GM23338 (cell line): ENCODE results near the gene PCDH1. TPM values are rescaled to one million over a fixed set of nuclear protein-coding genes. Genes with fewer than 3 reads are reported as not detected.

Source experiments
- ATAC-seq: fragments of 200-7000 bp; cut with Tn5 transposase; 3 replicates; pipeline ENCODE4 v1.9.1; 2020
- DNase-seq: peaks from one replicate; pipeline ENCODE4 v3.0.0-alpha.2; 2015; ENCODE audit warnings: low spot score
- H2AFZ ChIP-seq: fragments of 200-600 bp; sonication (generic); 2 replicates; pipeline ENCODE4 v1.8.0; 2016; ENCODE audit warnings: antibody characterized with exemption, mild to moderate bottlenecking, moderate library complexity
- H3F3A ChIP-seq: fragments of 200-600 bp; sonication (generic); replicated peaks from 2 replicates; pipeline ENCODE4 v1.8.0; 2017; ENCODE audit warnings: antibody characterized with exemption, mixed run types, low read depth
- H3K27ac ChIP-seq: fragments of 200-600 bp; sonication (generic); 2 replicates; pipeline ENCODE4 v1.6.1; 2016; ENCODE audit warnings: low read depth
- H3K27me3 ChIP-seq: fragments of 200-600 bp; sonication (generic); 2 replicates; pipeline ENCODE4 v1.8.0; 2016; ENCODE audit warnings: mild to moderate bottlenecking, mixed run types, moderate library complexity; ENCODE audit not compliant: insufficient read depth
- H3K36me3 ChIP-seq: fragments of 200-600 bp; sonication (generic); 2 replicates; pipeline ENCODE4 v1.8.0; 2016; ENCODE audit warnings: mild to moderate bottlenecking; ENCODE audit not compliant: insufficient read depth
- H3K4me1 ChIP-seq: fragments of 200-600 bp; sonication (generic); 2 replicates; pipeline ENCODE4 v1.8.0; 2016; ENCODE audit warnings: mild to moderate bottlenecking, moderate library complexity; ENCODE audit not compliant: insufficient read depth
- H3K4me2 ChIP-seq: fragments of 200-600 bp; sonication (generic); 2 replicates; pipeline ENCODE4 v1.7.1; 2017; ENCODE audit warnings: mixed run types
- H3K4me3 ChIP-seq: fragments of 200-600 bp; sonication (generic); 2 replicates; pipeline ENCODE4 v1.6.1; 2016; ENCODE audit warnings: mixed run types
- H3K79me2 ChIP-seq: fragments of 200-600 bp; sonication (generic); replicated peaks from 2 replicates; pipeline ENCODE4 v1.8.0; 2017; ENCODE audit warnings: mild to moderate bottlenecking; ENCODE audit not compliant: insufficient read depth
- H3K9me2 ChIP-seq: fragments of 200-600 bp; sonication (generic); 2 replicates; pipeline ENCODE4 v1.8.0; 2017; ENCODE audit not compliant: insufficient read depth
- H4K20me1 ChIP-seq: fragments of 200-600 bp; sonication (generic); replicated peaks from 2 replicates; pipeline ENCODE4 v1.8.0; 2017; ENCODE audit warnings: mild to moderate bottlenecking; ENCODE audit not compliant: insufficient read depth
- H3K27ac Mint-ChIP-seq: 2 replicates; pipeline ENCODE4 v1.8.0; 2020; ENCODE audit warnings: inconsistent platforms, mild to moderate bottlenecking, moderate library complexity, mixed read lengths
- H3K27me3 Mint-ChIP-seq: 3 replicates; pipeline ENCODE4 v1.8.0; 2022; ENCODE audit warnings: low read depth, mild to moderate bottlenecking, moderate library complexity, mixed read lengths, inconsistent platforms; ENCODE audit not compliant: insufficient read depth, poor library complexity
- H3K36me3 Mint-ChIP-seq: 3 replicates; pipeline ENCODE4 v1.8.0; 2021; ENCODE audit warnings: low read depth, mild to moderate bottlenecking, inconsistent platforms, moderate library complexity, mixed read lengths
- H3K4me1 Mint-ChIP-seq: 3 replicates; pipeline ENCODE4 v1.8.0; 2020; ENCODE audit warnings: mild to moderate bottlenecking, inconsistent platforms, mixed read lengths
- H3K4me3 Mint-ChIP-seq: 3 replicates; pipeline ENCODE4 v1.8.0; 2021; ENCODE audit warnings: moderate library complexity, mild to moderate bottlenecking, inconsistent platforms, mixed read lengths
- H3K9me3 Mint-ChIP-seq: 3 replicates; pipeline ENCODE4 v1.8.0; 2020; ENCODE audit warnings: moderate library complexity, mild to moderate bottlenecking, inconsistent platforms, mixed read lengths
- CREB1 ChIP-seq: fragments of 250-450 bp; sonication (Bioruptor Pico); IDR thresholded peaks from 2 replicates; pipeline ENCODE4 v1.5.0; 2020; ENCODE audit warnings: low read depth, mild to moderate bottlenecking, moderate library complexity
- EZH2 ChIP-seq: fragments of 200-600 bp; sonication (generic); IDR thresholded peaks from one replicate; pipeline ENCODE4 v1.8.0; 2017; ENCODE audit warnings: antibody characterized with exemption, mild to moderate bottlenecking, low read depth; ENCODE audit not compliant: unreplicated experiment
- JUNB ChIP-seq: IDR thresholded peaks from one replicate; pipeline ENCODE4 v1.6.1; 2016; ENCODE audit warnings: antibody characterized with exemption; ENCODE audit not compliant: unreplicated experiment
- NANOG ChIP-seq: IDR thresholded peaks from 2 replicates; pipeline ENCODE4 v1.6.1; 2016; ENCODE audit warnings: antibody characterized with exemption, borderline replicate concordance
- POLR2AphosphoS5 ChIP-seq: IDR thresholded peaks from 2 replicates; pipeline ENCODE4 v1.6.1; 2016; ENCODE audit warnings: antibody characterized with exemption, low read depth
- ZNF331 ChIP-seq: fragments of 250-450 bp; sonication (Bioruptor Pico); IDR thresholded peaks from 2 replicates; pipeline ENCODE4 v1.5.0; 2020; ENCODE audit warnings: low read depth, mild to moderate bottlenecking, moderate library complexity
- polyA plus RNA-seq: library from polyadenylated mRNA; unstranded; fragments of >200 nt; fragmentation: Nextera tagmentation; extraction: Ambion mirVana; gene quantifications from 2 replicates; pipeline ENCODE4 v1.2.1, GENCODE V29; 2016
- total RNA-seq: library from RNA; depleted of rRNA; stranded (reverse); fragments of >200 nt; shearing (Covaris generic); gene quantifications from 2 replicates; pipeline ENCODE4 v1.2.3, GENCODE V29; 2014
- TF ChIP-seq, protein P1 (sequence below), 2 experiments: fragments of 200-600 bp in 1 of 2; sonication (generic) in 1 of 2; conservative IDR thresholded peaks; 2 replicates each; pipeline versions ENCODE4 v1.5.1 to v1.6.1; 2016 to 2017; ENCODE audit warnings: antibody characterized with exemption in 2 of 2, low read depth in 2 of 2, mild to moderate bottlenecking in 2 of 2, moderate library complexity in 1 of 2
- TF ChIP-seq, protein P2 (sequence below): IDR thresholded peaks from one replicate; pipeline ENCODE4 v1.6.1; 2018; ENCODE audit warnings: antibody characterized with exemption; ENCODE audit not compliant: unreplicated experiment

The PCDH1 gene
- total and polyA plus RNA-seq, 2 experiments from 2014 or later, result 26.2 to 183 TPM

DNA sequence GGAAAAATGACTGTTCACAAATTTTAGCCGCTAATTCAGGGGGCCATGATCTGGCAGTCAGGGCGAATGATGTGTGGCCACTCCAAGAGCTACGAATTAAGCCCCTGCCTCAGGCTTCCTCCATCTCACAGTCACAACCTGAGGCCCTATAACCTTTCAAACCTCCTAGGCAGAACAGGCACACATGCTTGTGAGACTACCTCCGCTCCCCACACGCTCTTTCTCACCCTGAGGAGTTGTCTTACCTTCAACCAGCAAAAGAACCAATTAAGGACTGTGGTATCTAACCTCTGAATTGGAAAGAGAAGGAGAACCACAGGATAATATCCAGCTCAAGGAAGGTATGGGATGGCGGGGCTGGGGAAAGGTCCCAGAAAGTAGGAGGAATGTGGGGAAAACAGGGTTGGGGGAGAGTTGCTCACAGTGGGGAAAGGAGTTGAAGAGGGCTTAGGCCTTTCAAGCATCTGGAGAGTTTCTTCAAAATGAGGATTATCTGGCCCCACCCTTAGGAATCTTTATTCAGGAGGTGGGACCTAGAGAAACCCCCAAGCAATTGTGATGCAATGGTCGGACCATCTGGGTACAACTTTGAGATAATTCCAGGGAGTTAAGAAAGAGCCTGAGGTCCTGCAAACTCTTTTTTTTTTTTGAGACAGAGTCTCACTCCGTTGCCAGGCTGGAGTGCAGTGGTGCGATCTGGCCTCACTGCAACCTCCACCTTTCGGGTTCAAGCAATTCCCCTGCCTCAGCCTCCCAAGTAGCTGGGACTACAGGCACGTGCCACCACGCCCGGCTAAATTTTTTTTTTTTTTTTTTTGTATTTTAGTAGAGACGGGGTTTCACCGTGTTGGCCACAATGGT is 5.5 kb downstream of the PCDH1 start:
- no peaks in the 10 kb centered on the region for H3K9me3 Mint-ChIP-seq
- peak; percentile 11; the same call in 1 of the 2 replicates for TF ChIP-seq POLR2AphosphoS5
- TF ChIP-seq NANOG, result no peak
- peak; percentile 33; the same call in 1 of the 2 replicates for TF ChIP-seq CREB1 (CRISPR knock-in tag)
- H3K4me3 Mint-ChIP-seq, result peak overlapping the region; percentile 26; the same call in 2 of the 3 replicates
- Histone ChIP-seq H3K27me3 (no peaks in the 10 kb centered on the region), H3F3A (peaks cover 10% of the 10 kb centered on the region), H3K4me2 (peak overlapping the region; percentile 72), H3K9me2 (no peaks in the 10 kb centered on the region), H3K79me2 (peaks cover 97% of the 10 kb centered on the region), H3K4me3 (peak overlapping the region; percentile 32; the same call in 1 of the 2 replicates), H2AFZ (no peak overlapping the region), H4K20me1 (peaks cover 36% of the 10 kb centered on the region; the same call in 1 of the 2 replicates), H3K36me3 (0 out of 2 replicates have a peak, but pooled peaks cover 5% of the 10 kb centered on the region), H3K4me1 (peaks cover 53% of the 10 kb centered on the region), H3K27ac (peak overlapping the region; percentile 91)
- ATAC-seq (peak; percentile 22), DNase-seq (peak; percentile 96)
- peaks cover 42% of the 10 kb centered on the region for H3K36me3 Mint-ChIP-seq
- H3K27me3 Mint-ChIP-seq, result peaks cover 22% of the 10 kb centered on the region
- peaks cover 56% of the 10 kb centered on the region for H3K4me1 Mint-ChIP-seq
- H3K27ac Mint-ChIP-seq, result peak overlapping the region; percentile 90

DNA sequence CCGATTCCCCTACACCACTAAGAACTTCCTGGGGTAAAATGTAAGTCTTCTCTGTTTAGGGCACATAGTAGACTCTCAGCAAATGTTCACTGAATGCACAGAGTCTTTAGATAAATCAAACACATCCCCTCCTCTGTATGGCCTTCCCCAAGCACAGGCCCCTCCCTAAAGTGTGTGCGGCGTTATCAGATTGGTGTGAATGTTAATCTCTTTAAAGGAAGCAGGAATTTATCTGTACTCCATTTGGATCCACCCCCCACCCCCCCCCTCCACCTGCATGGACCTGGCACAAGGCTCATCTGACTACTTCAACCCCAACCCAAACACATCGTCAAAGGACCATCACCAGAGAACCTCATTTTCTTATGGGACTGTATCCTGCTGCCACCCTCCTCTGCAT is 6.3 kb downstream of the PCDH1 start:
- H3K27me3 Mint-ChIP-seq, result peaks cover 19% of the 10 kb centered on the region
- H3K36me3 Mint-ChIP-seq, result peaks cover 42% of the 10 kb centered on the region
- DNase-seq (no peak), ATAC-seq (no peak)
- peak overlapping the region; percentile 32; the same call in 1 of the 2 replicates for H3K4me3 ChIP-seq
- H3K79me2 ChIP-seq, result peaks cover 95% of the 10 kb centered on the region
- H3K27me3 ChIP-seq, result no peaks in the 10 kb centered on the region
- H3K9me2 ChIP-seq, result no peaks in the 10 kb centered on the region
- H3K27ac ChIP-seq, result peak overlapping the region; percentile 91
- H2AFZ ChIP-seq, result no peak overlapping the region
- H4K20me1 ChIP-seq, result peaks cover 37% of the 10 kb centered on the region
- H3K4me1 Mint-ChIP-seq, result peaks cover 56% of the 10 kb centered on the region
- peak overlapping the region; percentile 72 for H3K4me2 ChIP-seq
- H3F3A ChIP-seq, result peaks cover 9% of the 10 kb centered on the region
- H3K27ac Mint-ChIP-seq, result peak overlapping the region; percentile 91
- H3K4me1 ChIP-seq, result peaks cover 53% of the 10 kb centered on the region
- TF ChIP-seq NANOG (no peak), JUNB (no peak), ZNF331 (no peak)
- peaks cover 14% of the 10 kb centered on the region for H3K36me3 ChIP-seq
- peak overlapping the region; percentile 26; the same call in 1 of the 3 replicates for H3K4me3 Mint-ChIP-seq
- no peaks in the 10 kb centered on the region for H3K9me3 Mint-ChIP-seq

DNA sequence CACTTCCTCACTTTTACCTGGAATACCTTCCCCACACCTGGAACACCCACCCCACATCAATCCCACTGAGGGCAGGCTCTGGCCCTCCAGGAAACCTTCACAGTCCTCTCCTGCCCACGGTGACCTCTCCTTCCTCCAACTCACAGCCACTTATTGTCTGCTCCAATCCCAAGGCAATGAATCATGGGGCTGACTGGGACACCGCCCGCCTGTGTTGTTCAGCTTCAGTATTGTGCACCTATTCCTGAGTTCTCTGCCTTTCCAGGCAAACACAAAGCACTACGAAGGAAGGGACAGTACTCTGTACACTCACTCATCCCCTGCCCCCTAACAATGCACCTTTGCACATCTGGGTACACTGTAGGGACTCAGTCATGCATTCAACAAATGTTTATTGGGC is 7.3 kb downstream of the PCDH1 start:
- peaks cover 56% of the 10 kb centered on the region for H3K4me1 Mint-ChIP-seq
- Histone ChIP-seq H2AFZ (no peak overlapping the region), H3K9me2 (no peaks in the 10 kb centered on the region), H3K4me3 (no peak overlapping the region), H3K4me1 (peaks cover 53% of the 10 kb centered on the region), H3K4me2 (no peak overlapping the region; the same call in 1 of the 2 replicates), H3F3A (peaks cover 9% of the 10 kb centered on the region), H4K20me1 (peaks cover 38% of the 10 kb centered on the region), H3K36me3 (peaks cover 23% of the 10 kb centered on the region), H3K27ac (0 out of 2 replicates have a peak overlapping the region, but pooled peaks have one; percentile 32), H3K27me3 (no peaks in the 10 kb centered on the region), H3K79me2 (peaks cover 92% of the 10 kb centered on the region)
- DNase-seq, result no peak
- H3K27me3 Mint-ChIP-seq, result peaks cover 19% of the 10 kb centered on the region
- peaks cover 52% of the 10 kb centered on the region for H3K36me3 Mint-ChIP-seq
- ATAC-seq, result no peak
- peak overlapping the region; percentile 49 for H3K27ac Mint-ChIP-seq
- no peaks in the 10 kb centered on the region for H3K9me3 Mint-ChIP-seq
- no peak overlapping the region; the same call in 2 of the 3 replicates for H3K4me3 Mint-ChIP-seq
- TF ChIP-seq POLR2AphosphoS5 (no peak), EZH2 (no peak)
- TF ChIP-seq, protein P1, sequence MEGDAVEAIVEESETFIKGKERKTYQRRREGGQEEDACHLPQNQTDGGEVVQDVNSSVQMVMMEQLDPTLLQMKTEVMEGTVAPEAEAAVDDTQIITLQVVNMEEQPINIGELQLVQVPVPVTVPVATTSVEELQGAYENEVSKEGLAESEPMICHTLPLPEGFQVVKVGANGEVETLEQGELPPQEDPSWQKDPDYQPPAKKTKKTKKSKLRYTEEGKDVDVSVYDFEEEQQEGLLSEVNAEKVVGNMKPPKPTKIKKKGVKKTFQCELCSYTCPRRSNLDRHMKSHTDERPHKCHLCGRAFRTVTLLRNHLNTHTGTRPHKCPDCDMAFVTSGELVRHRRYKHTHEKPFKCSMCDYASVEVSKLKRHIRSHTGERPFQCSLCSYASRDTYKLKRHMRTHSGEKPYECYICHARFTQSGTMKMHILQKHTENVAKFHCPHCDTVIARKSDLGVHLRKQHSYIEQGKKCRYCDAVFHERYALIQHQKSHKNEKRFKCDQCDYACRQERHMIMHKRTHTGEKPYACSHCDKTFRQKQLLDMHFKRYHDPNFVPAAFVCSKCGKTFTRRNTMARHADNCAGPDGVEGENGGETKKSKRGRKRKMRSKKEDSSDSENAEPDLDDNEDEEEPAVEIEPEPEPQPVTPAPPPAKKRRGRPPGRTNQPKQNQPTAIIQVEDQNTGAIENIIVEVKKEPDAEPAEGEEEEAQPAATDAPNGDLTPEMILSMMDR (conservative IDR thresholded peaks at IDR 0.05; ENCODE audit: low read depth in 2 of 2), result no peak
- TF ChIP-seq, protein P2, sequence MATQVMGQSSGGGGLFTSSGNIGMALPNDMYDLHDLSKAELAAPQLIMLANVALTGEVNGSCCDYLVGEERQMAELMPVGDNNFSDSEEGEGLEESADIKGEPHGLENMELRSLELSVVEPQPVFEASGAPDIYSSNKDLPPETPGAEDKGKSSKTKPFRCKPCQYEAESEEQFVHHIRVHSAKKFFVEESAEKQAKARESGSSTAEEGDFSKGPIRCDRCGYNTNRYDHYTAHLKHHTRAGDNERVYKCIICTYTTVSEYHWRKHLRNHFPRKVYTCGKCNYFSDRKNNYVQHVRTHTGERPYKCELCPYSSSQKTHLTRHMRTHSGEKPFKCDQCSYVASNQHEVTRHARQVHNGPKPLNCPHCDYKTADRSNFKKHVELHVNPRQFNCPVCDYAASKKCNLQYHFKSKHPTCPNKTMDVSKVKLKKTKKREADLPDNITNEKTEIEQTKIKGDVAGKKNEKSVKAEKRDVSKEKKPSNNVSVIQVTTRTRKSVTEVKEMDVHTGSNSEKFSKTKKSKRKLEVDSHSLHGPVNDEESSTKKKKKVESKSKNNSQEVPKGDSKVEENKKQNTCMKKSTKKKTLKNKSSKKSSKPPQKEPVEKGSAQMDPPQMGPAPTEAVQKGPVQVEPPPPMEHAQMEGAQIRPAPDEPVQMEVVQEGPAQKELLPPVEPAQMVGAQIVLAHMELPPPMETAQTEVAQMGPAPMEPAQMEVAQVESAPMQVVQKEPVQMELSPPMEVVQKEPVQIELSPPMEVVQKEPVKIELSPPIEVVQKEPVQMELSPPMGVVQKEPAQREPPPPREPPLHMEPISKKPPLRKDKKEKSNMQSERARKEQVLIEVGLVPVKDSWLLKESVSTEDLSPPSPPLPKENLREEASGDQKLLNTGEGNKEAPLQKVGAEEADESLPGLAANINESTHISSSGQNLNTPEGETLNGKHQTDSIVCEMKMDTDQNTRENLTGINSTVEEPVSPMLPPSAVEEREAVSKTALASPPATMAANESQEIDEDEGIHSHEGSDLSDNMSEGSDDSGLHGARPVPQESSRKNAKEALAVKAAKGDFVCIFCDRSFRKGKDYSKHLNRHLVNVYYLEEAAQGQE, result no peak
